ENCODE data around the gene TUBG2. TPM values are rescaled to one million over a fixed set of nuclear protein-coding genes. Genes with fewer than 3 reads are reported as not detected.
"Not testable (repeated sequence)": the region's sequence is repeated elsewhere in the genome, so short reads cannot be mapped to it uniquely, and the experiment has no call there.

TUBG2 gene
- total RNA-seq, 2 experiments from 2014 or later, result 9.3 to 10.1 TPM

- CTCF ChIA-PET, result interaction anchor here (1.1 to 2.8 kb wide), 4 partner anchors 15 to 104 kb away, joined by 4 to 11 read pairs (median 6); partner anchors contain the start of gene PSMC3IP
- POLR2A ChIA-PET, result interaction anchor here (1.0 kb wide), 1 partner anchor 82 kb away, joined by 4 read pairs; the partner anchor contains the start of gene PSMC3IP
These were observed 819 bp downstream of the TUBG2 start for GRCh38 chr17:42659932-42660274.

GRCh38 chr17:42660692-42661345, 1.7 kb downstream of the TUBG2 start:
- H3K4me3 Mint-ChIP-seq, result no peak overlapping the region
- H3K9me3 Mint-ChIP-seq, result no peaks in the 10 kb centered on the region
- no peak for DNase-seq
- no peaks in the 10 kb centered on the region for H3K27me3 Mint-ChIP-seq
- CTCF ChIA-PET, result interaction anchor here (0.9 to 2.8 kb wide), 6 partner anchors 14 to 83 kb away, joined by 3 to 11 read pairs (median 4); partner anchors contain the start of genes PLEKHH3 and PSMC3IP
- no peak overlapping the region for H3K27ac Mint-ChIP-seq
- peaks cover 24% of the 10 kb centered on the region for H3K4me1 Mint-ChIP-seq (ENCODE audit: low read depth)
- intact Hi-C loops (cut with micrococcal nuclease), result no loop called here
- H3K36me3 Mint-ChIP-seq, result peaks cover 6% of the 10 kb centered on the region
- POLR2A ChIA-PET, result no interaction called here

More at GRCh38 chr17:42659932-42660274, 819 bp downstream of the TUBG2 start:
- H3K9me3 Mint-ChIP-seq; H3K27me3 Mint-ChIP-seq; H3K27ac Mint-ChIP-seq; intact Hi-C loops (cut with micrococcal nuclease); DNase-seq; H3K36me3 Mint-ChIP-seq: not testable (repeated sequence)
- Mint-ChIP-seq H3K4me3 (peak overlapping the region; percentile 90), H3K4me1 (ENCODE audit: low read depth) (peaks cover 29% of the 10 kb centered on the region)

GRCh38 chr17:42665581-42666001, 6.5 kb downstream of the TUBG2 start:
- Mint-ChIP-seq H3K27me3 (peaks cover 4% of the 10 kb centered on the region), H3K36me3 (peaks cover 9% of the 10 kb centered on the region), H3K27ac (no peak overlapping the region), H3K9me3 (no peaks in the 10 kb centered on the region), H3K4me3 (no peak overlapping the region), H3K4me1 (ENCODE audit: low read depth) (peaks cover 4% of the 10 kb centered on the region)
- intact Hi-C loops (cut with micrococcal nuclease), result no loop called here
- POLR2A ChIA-PET, result no interaction called here
- DNase-seq, result no peak
- CTCF ChIA-PET, result no interaction called here

- DNase-seq; H3K4me1 Mint-ChIP-seq (ENCODE audit: low read depth); H3K36me3 Mint-ChIP-seq; H3K27ac Mint-ChIP-seq; POLR2A ChIA-PET; H3K9me3 Mint-ChIP-seq; intact Hi-C loops (cut with micrococcal nuclease); H3K27me3 Mint-ChIP-seq; H3K4me3 Mint-ChIP-seq: not testable (repeated sequence)
- CTCF ChIA-PET, result interaction anchor here (0.8 kb wide), 1 partner anchor 13 kb away, joined by 3 read pairs; no protein-coding TSS in a partner anchor
These were observed 7.0 kb downstream of the TUBG2 start for GRCh38 chr17:42666126-42666525.

- intact Hi-C loops (cut with micrococcal nuclease), result no loop called here
- ChIA-PET CTCF (interaction anchor here (0.8 kb wide), 1 partner anchor 12 kb away, joined by 3 read pairs; no protein-coding TSS in a partner anchor), POLR2A (interaction anchor here (1.0 kb wide), 2 partner anchors 9 to 12 kb away, joined by 3 read pairs; no protein-coding TSS in a partner anchor)
- DNase-seq, result no peak
- Mint-ChIP-seq H3K4me3 (no peak overlapping the region), H3K27ac (no peak overlapping the region), H3K27me3 (peaks cover 18% of the 10 kb centered on the region), H3K9me3 (no peaks in the 10 kb centered on the region), H3K4me1 (ENCODE audit: low read depth) (peaks cover 17% of the 10 kb centered on the region), H3K36me3 (peaks cover 9% of the 10 kb centered on the region)
These were observed 8.2 kb downstream of the TUBG2 start for GRCh38 chr17:42667088-42667951.

GRCh38 chr17:42669705-42669976, 10.6 kb downstream of the TUBG2 start:
- H3K4me3 Mint-ChIP-seq, result no peak overlapping the region
- peaks cover 9% of the 10 kb centered on the region for H3K36me3 Mint-ChIP-seq
- peaks cover 30% of the 10 kb centered on the region for H3K27me3 Mint-ChIP-seq
- DNase-seq, result no peak
- no peak overlapping the region for H3K27ac Mint-ChIP-seq
- H3K4me1 Mint-ChIP-seq (ENCODE audit: low read depth), result peaks cover 22% of the 10 kb centered on the region
- intact Hi-C loops (cut with micrococcal nuclease), result no loop called here
- CTCF ChIA-PET, result no interaction called here
- H3K9me3 Mint-ChIP-seq, result no peaks in the 10 kb centered on the region
- POLR2A ChIA-PET, result interaction anchor here (0.6 to 1.0 kb wide), 2 partner anchors 10 to 393 kb away, joined by 4 read pairs; no protein-coding TSS in a partner anchor

- CTCF ChIA-PET, result interaction anchor here (0.8 to 1.4 kb wide), 3 partner anchors 13 to 137 kb away, joined by 3 to 7 read pairs (median 3); partner anchors contain the start of gene PSMC3IP
- intact Hi-C loops (cut with micrococcal nuclease), result loop anchor here (10.0 kb wide), 1 partner anchor 385 kb away; the partner anchor contains the start of gene STAT5A
- H3K36me3 Mint-ChIP-seq, result peaks cover 9% of the 10 kb centered on the region
- H3K4me3 Mint-ChIP-seq, result peak overlapping the region; percentile 59
- peaks cover 34% of the 10 kb centered on the region for H3K27me3 Mint-ChIP-seq
- H3K4me1 Mint-ChIP-seq (ENCODE audit: low read depth), result peaks cover 27% of the 10 kb centered on the region
- DNase-seq, result peak; percentile 53
- H3K27ac Mint-ChIP-seq, result no peak overlapping the region
- POLR2A ChIA-PET, result interaction anchor here (0.7 to 1.7 kb wide), 3 partner anchors 9 to 92 kb away, joined by 4 read pairs; partner anchors contain the start of gene PSMC3IP
- H3K9me3 Mint-ChIP-seq, result no peaks in the 10 kb centered on the region
These were observed 11.1 kb downstream of the TUBG2 start for GRCh38 chr17:42669977-42670788.

- intact Hi-C loops (cut with micrococcal nuclease), result loop anchor here (10.0 kb wide), 1 partner anchor 386 kb away; the partner anchor contains the start of gene STAT5A
- no peak for DNase-seq
- POLR2A ChIA-PET, result interaction anchor here (0.7 to 1.7 kb wide), 3 partner anchors 9 to 93 kb away, joined by 3 to 4 read pairs (median 4); partner anchors contain the start of genes PSMC3IP, RETREG3 and TUBG1
- peak overlapping the region; percentile 59 for H3K4me3 Mint-ChIP-seq
- H3K9me3 Mint-ChIP-seq, result no peaks in the 10 kb centered on the region
- no peak overlapping the region for H3K27ac Mint-ChIP-seq
- H3K27me3 Mint-ChIP-seq, result peaks cover 38% of the 10 kb centered on the region
- peaks cover 27% of the 10 kb centered on the region for H3K4me1 Mint-ChIP-seq (ENCODE audit: low read depth)
- H3K36me3 Mint-ChIP-seq, result peaks cover 1% of the 10 kb centered on the region
- CTCF ChIA-PET, result interaction anchor here (0.6 to 1.4 kb wide), 4 partner anchors 12 to 136 kb away, joined by 3 to 7 read pairs (median 3); partner anchors contain the start of gene PSMC3IP
These were observed 11.9 kb downstream of the TUBG2 start for GRCh38 chr17:42670789-42671657.

- intact Hi-C loops (cut with micrococcal nuclease), result loop anchor here (10.0 kb wide), 1 partner anchor 387 kb away; the partner anchor contains the start of gene STAT5A
- CTCF ChIA-PET, result interaction anchor here (0.6 kb wide), 1 partner anchor 28 kb away, joined by 3 read pairs; no protein-coding TSS in a partner anchor
- Mint-ChIP-seq H3K9me3 (no peaks in the 10 kb centered on the region), H3K27me3 (peaks cover 42% of the 10 kb centered on the region), H3K36me3 (no peaks in the 10 kb centered on the region), H3K27ac (no peak overlapping the region), H3K4me3 (no peak overlapping the region), H3K4me1 (ENCODE audit: low read depth) (peaks cover 31% of the 10 kb centered on the region)
- no peak for DNase-seq
- POLR2A ChIA-PET, result interaction anchor here (1.0 to 1.7 kb wide), 2 partner anchors 63 to 94 kb away, joined by 3 to 4 read pairs; partner anchors contain the start of genes PSMC3IP, RETREG3 and TUBG1
These were observed 13.0 kb downstream of the TUBG2 start for GRCh38 chr17:42672038-42672437.

- Mint-ChIP-seq H3K9me3 (no peaks in the 10 kb centered on the region), H3K4me3 (no peak overlapping the region), H3K4me1 (ENCODE audit: low read depth) (peaks cover 41% of the 10 kb centered on the region), H3K27ac (no peak overlapping the region), H3K27me3 (peaks cover 42% of the 10 kb centered on the region), H3K36me3 (no peaks in the 10 kb centered on the region)
- CTCF ChIA-PET, result interaction anchor here (1.0 to 2.2 kb wide), 2 partner anchors 10 to 40 kb away, joined by 3 to 9 read pairs; no protein-coding TSS in a partner anchor
- POLR2A ChIA-PET, result no interaction called here
- no peak for DNase-seq
- intact Hi-C loops (cut with micrococcal nuclease), result loop anchor here (10.0 kb wide), 1 partner anchor 389 kb away; the partner anchor contains the start of gene STAT5A
These were observed 14.3 kb downstream of the TUBG2 start for GRCh38 chr17:42673266-42673884.

Measured in activated CD4-positive, alpha-beta memory T cell treated with anti-CD3 and anti-CD28 coated beads for 36 hours (primary cell).